ENCODE data around the gene GPC6. TPM values are rescaled to one million over a fixed set of nuclear protein-coding genes. Genes with fewer than 3 reads are reported as not detected.

Gene GPC6
- total and polyA plus RNA-seq, 2 donors (not counting 3 experiments of a cell fraction or from before 2014, with no cell fraction given): 0.01 TPM; not detected in 1

- Histone ChIP-seq H3K27ac (ENCODE audit: insufficient read depth, low read depth, low read length) (no peak overlapping the region), H3K36me3 (ENCODE audit: control insufficient read depth in 2 of 2, extremely low read depth in 1 of 2, insufficient read depth in 2 of 2, low read length in 2 of 2) (no peaks in the 10 kb centered on the region), H3K9me3 (replicated peaks; ENCODE audit: control insufficient read depth, insufficient read depth, low read length) (peaks cover 15% of the 10 kb centered on the region), H3K4me3 (replicated peaks in 1 of 3; ENCODE audit: insufficient read depth in 1 of 3, low read depth in 1 of 3, low read length in 3 of 3) (no peak overlapping the region), H3K4me1 (ENCODE audit: control insufficient read depth, extremely low read depth, insufficient read depth, low read length) (no peaks in the 10 kb centered on the region), H3K9ac (replicated peaks; ENCODE audit: extremely low read depth, insufficient read depth, low read length) (no peak overlapping the region), H4K20me1 (replicated peaks; ENCODE audit: control insufficient read depth, extremely low read depth, insufficient read depth, low read length) (no peaks in the 10 kb centered on the region), H2AFZ (ENCODE audit: low read depth, low read length) (no peak overlapping the region), H3K79me2 (ENCODE audit: control insufficient read depth, insufficient read depth, low read length) (no peaks in the 10 kb centered on the region), H3K27me3 (ENCODE audit: control insufficient read depth in 2 of 2, insufficient read depth in 2 of 2, low read length in 2 of 2) (no peaks in the 10 kb centered on the region), H3K9me1 (replicated peaks; ENCODE audit: control insufficient read depth, extremely low read depth, insufficient read depth, low read length) (no peaks in the 10 kb centered on the region), H3K4me2 (ENCODE audit: insufficient read depth, low read length) (no peak overlapping the region)
- intact Hi-C loops (cut with micrococcal nuclease): no loop called here
- FAIRE-seq (no peak), DNase-seq (ENCODE audit: low read depth, low spot score) (no peak)
- ChIA-PET CTCF (no interaction called here), POLR2A (no interaction called here)
- BruUV-seq (replicated peaks): no TSS peak
- dilution Hi-C loops (cut with MboI; ENCODE audit: extremely low pct_ligation_motif_present, low sequenced_read_pairs): no loop called here
- TF ChIP-seq CTCF (IDR thresholded peaks at IDR 0.05; ENCODE audit: extremely low read depth in 1 of 2, insufficient read depth in 1 of 2, low read depth in 1 of 2, low read length in 2 of 2): no peak
- no peak for TF ChIP-seq JUN (IDR thresholded peaks at IDR 0.05; ENCODE audit: borderline replicate concordance, insufficient read depth, insufficient read length, low read depth)
- TF ChIP-seq, protein P1, sequence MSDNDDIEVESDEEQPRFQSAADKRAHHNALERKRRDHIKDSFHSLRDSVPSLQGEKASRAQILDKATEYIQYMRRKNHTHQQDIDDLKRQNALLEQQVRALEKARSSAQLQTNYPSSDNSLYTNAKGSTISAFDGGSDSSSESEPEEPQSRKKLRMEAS (IDR thresholded peaks at IDR 0.05; ENCODE audit: insufficient read depth, insufficient read length): no peak
- TF ChIP-seq EZH2 (IDR thresholded peaks at IDR 0.05; ENCODE audit: borderline replicate concordance, low read depth, low read length, severe bottlenecking): no peak
- TF ChIP-seq GATA2 (IDR thresholded peaks at IDR 0.05; ENCODE audit: insufficient read depth, insufficient read length, low read depth, low read length): no peak
- no peak for TF ChIP-seq POLR2A (IDR thresholded peaks at IDR 0.05; ENCODE audit: low read depth, low read length)
- TF ChIP-seq POLR2AphosphoS5 (IDR thresholded peaks at IDR 0.05; ENCODE audit: insufficient read depth, low read depth, low read length): no peak
- TF ChIP-seq FOS (IDR thresholded peaks at IDR 0.05; ENCODE audit: borderline replicate concordance, insufficient read depth, low read length): no peak
- TF ChIP-seq MYC (IDR thresholded peaks at IDR 0.05; ENCODE audit: low read depth, low read length): no peak
Observed at GRCh38 chr13:93473441-93474270, 247.0 kb downstream of the GPC6 start.

Data from endothelial cell of umbilical vein (primary cell).